Endothelial cell of umbilical vein (primary cell): ENCODE data around the gene SLC25A13.

Experiments
- CTCF ChIP-seq, 2 donors: IDR thresholded peaks; 1 replicate in 1 of 2; 2 replicates in 1 of 2; pipeline ENCODE4 v1.5.1; 2011; ENCODE audit warnings: low read length in 2 of 2, mild to moderate bottlenecking in 2 of 2, moderate library complexity in 2 of 2, control low read depth in 1 of 2, inconsistent platforms in 1 of 2, low read depth in 1 of 2; ENCODE audit not compliant: insufficient read depth in 1 of 2; ENCODE audit errors: extremely low read depth in 1 of 2
- EZH2 ChIP-seq: IDR thresholded peaks from 2 replicates; pipeline ENCODE4 v1.6.1; 2012; ENCODE audit warnings: borderline replicate concordance, low read depth, mild to moderate bottlenecking, moderate library complexity, low read length, inconsistent platforms; ENCODE audit not compliant: severe bottlenecking
- MAX ChIP-seq: IDR thresholded peaks from 2 replicates; pipeline ENCODE4 v1.6.1; 2011; ENCODE audit not compliant: insufficient read depth, insufficient read length
- MYC ChIP-seq: IDR thresholded peaks from one replicate; pipeline ENCODE4 v1.6.1; 2011; ENCODE audit warnings: mild to moderate bottlenecking, low read depth, low read length
- POLR2A ChIP-seq: IDR thresholded peaks from 2 replicates; pipeline ENCODE4 v1.6.1; 2012; ENCODE audit warnings: low read depth, mild to moderate bottlenecking, control low read depth, low read length
- POLR2AphosphoS5 ChIP-seq: IDR thresholded peaks from 2 replicates; pipeline ENCODE4 v1.6.1; 2012; ENCODE audit warnings: low read depth, mild to moderate bottlenecking, control low read depth, low read length, moderate library complexity; ENCODE audit not compliant: insufficient read depth

GRCh38 chr7:96169439-96169838 is 152.5 kb downstream of the SLC25A13 start:
- no peak for TF ChIP-seq CTCF (IDR thresholded peaks at IDR 0.05; ENCODE audit: extremely low read depth in 1 of 2, insufficient read depth in 1 of 2, low read depth in 1 of 2, low read length in 2 of 2)
- no peak for TF ChIP-seq EZH2
- TF ChIP-seq POLR2AphosphoS5, result no peak
- TF ChIP-seq POLR2A, result no peak
- TF ChIP-seq MAX, result no peak
- no peak for TF ChIP-seq MYC
